ENCODE results near the gene KIFAP3. TPM values are rescaled to one million over a fixed set of nuclear protein-coding genes. Genes with fewer than 3 reads are reported as not detected.

KIFAP3 gene
- total RNA-seq, 6 donors from 2014 or later: 10.3 to 47.7 (median 23.9) TPM

GRCh38 chr1:170001266-170001665, 73.2 kb downstream of the KIFAP3 start:
- 85 to 92% methylated on average over 2 of the region's 2 CpGs for WGBS, 2 donors
- no peak for DNase-seq

GRCh38 chr1:169999761-170000160, 74.7 kb downstream of the KIFAP3 start:
- H3K36me3 ChIP-seq: no peaks in the 10 kb centered on the region
- H3K4me3 ChIP-seq: no peak overlapping the region
- H3K27me3 ChIP-seq: no peaks in the 10 kb centered on the region
- H3K4me1 ChIP-seq: no peaks in the 10 kb centered on the region
- no peak overlapping the region for H3K27ac ChIP-seq
- H3K9me3 ChIP-seq: no peaks in the 10 kb centered on the region
- TF ChIP-seq POLR2A (IDR thresholded peaks at IDR 0.05) (no peak), POLR2AphosphoS5 (IDR thresholded peaks at IDR 0.05) (no peak), EP300 (IDR thresholded peaks at IDR 0.05) (no peak), CTCF (IDR thresholded peaks at IDR 0.05) (no peak)
- DNase-seq (no peak), ATAC-seq (ENCODE audit: low FRiP score in 2 of 2) (no peak)
- WGBS, 2 donors: 84 to 92% methylated on average over 2 of the region's 2 CpGs

More at GRCh38 chr1:170001266-170001665, 73.2 kb downstream of the KIFAP3 start:
- no peak overlapping the region for H3K4me3 ChIP-seq
- H3K27ac ChIP-seq: no peak overlapping the region
- TF ChIP-seq POLR2A (IDR thresholded peaks at IDR 0.05) (no peak), EP300 (IDR thresholded peaks at IDR 0.05) (no peak), POLR2AphosphoS5 (IDR thresholded peaks at IDR 0.05) (no peak), CTCF (IDR thresholded peaks at IDR 0.05) (no peak)
- no peak for ATAC-seq (ENCODE audit: low FRiP score in 2 of 2)
- H3K27me3 ChIP-seq: no peaks in the 10 kb centered on the region
- no peaks in the 10 kb centered on the region for H3K4me1 ChIP-seq
- H3K36me3 ChIP-seq: no peaks in the 10 kb centered on the region
- H3K9me3 ChIP-seq: no peaks in the 10 kb centered on the region

- Histone ChIP-seq H3K36me3 (no peaks in the 10 kb centered on the region), H3K4me3 (no peak overlapping the region), H3K27ac (no peak overlapping the region), H3K27me3 (no peaks in the 10 kb centered on the region), H3K9me3 (no peaks in the 10 kb centered on the region), H3K4me1 (no peaks in the 10 kb centered on the region)
- 65 to 70% methylated on average over 4 of the region's 4 CpGs for WGBS, 2 donors
- ATAC-seq (ENCODE audit: low FRiP score in 2 of 2) (no peak), DNase-seq (no peak)
- TF ChIP-seq POLR2A (IDR thresholded peaks at IDR 0.05) (no peak), CTCF (IDR thresholded peaks at IDR 0.05) (no peak), POLR2AphosphoS5 (IDR thresholded peaks at IDR 0.05) (no peak), EP300 (IDR thresholded peaks at IDR 0.05) (no peak)
These were observed 75.2 kb downstream of the KIFAP3 start for GRCh38 chr1:169999331-169999741.

GRCh38 chr1:169995993-169996392, 78.5 kb downstream of the KIFAP3 start:
- no peaks in the 10 kb centered on the region for H3K27me3 ChIP-seq
- no peak overlapping the region for H3K27ac ChIP-seq
- ATAC-seq (ENCODE audit: low FRiP score in 2 of 2) (no peak), DNase-seq (no peak)
- H3K4me1 ChIP-seq: no peaks in the 10 kb centered on the region
- 80 to 82% methylated on average over 2 of the region's 2 CpGs for WGBS, 2 donors
- no peaks in the 10 kb centered on the region for H3K36me3 ChIP-seq
- no peaks in the 10 kb centered on the region for H3K9me3 ChIP-seq
- no peak overlapping the region for H3K4me3 ChIP-seq
- no peak for TF ChIP-seq CTCF (IDR thresholded peaks at IDR 0.05)
- no peak for TF ChIP-seq EP300 (IDR thresholded peaks at IDR 0.05)
- TF ChIP-seq POLR2AphosphoS5 (IDR thresholded peaks at IDR 0.05): no peak
- no peak for TF ChIP-seq POLR2A (IDR thresholded peaks at IDR 0.05)

GRCh38 chr1:169989246-169989645, 85.2 kb downstream of the KIFAP3 start:
- no peak for TF ChIP-seq CTCF (IDR thresholded peaks at IDR 0.05)
- no peak for TF ChIP-seq EP300 (IDR thresholded peaks at IDR 0.05)
- no peak for TF ChIP-seq POLR2A (IDR thresholded peaks at IDR 0.05)
- no peak for TF ChIP-seq POLR2AphosphoS5 (IDR thresholded peaks at IDR 0.05)
- Histone ChIP-seq H3K4me1 (no peaks in the 10 kb centered on the region), H3K27ac (no peak overlapping the region), H3K4me3 (no peak overlapping the region), H3K36me3 (no peaks in the 10 kb centered on the region), H3K9me3 (no peaks in the 10 kb centered on the region), H3K27me3 (no peaks in the 10 kb centered on the region)
- DNase-seq (no peak), ATAC-seq (ENCODE audit: low FRiP score in 2 of 2) (no peak)
- WGBS, 2 donors: 44 to 54% methylated on average over 2 of the region's 2 CpGs

All from upper lobe of left lung (tissue), 6 donors.